H9 (cell line): ENCODE data around the gene LY6G5C. TPM values are rescaled to one million over a fixed set of nuclear protein-coding genes. Genes with fewer than 3 reads are reported as not detected.

Experiments used
- DNase-seq: peaks from one replicate; pipeline ENCODE4 v3.0.0-alpha.2; 2017
- H2AFZ ChIP-seq: one replicate; pipeline ENCODE4 v1.6.1; 2013; ENCODE audit warnings: mild to moderate bottlenecking, low read length, control low read depth, moderate library complexity
- H2AK5ac ChIP-seq: 2 replicates; pipeline ENCODE4 v1.6.1; 2013; ENCODE audit warnings: low read length, control low read depth, mixed read lengths; ENCODE audit not compliant: insufficient read length
- H2BK120ac ChIP-seq: one replicate; pipeline ENCODE4 v1.6.1; 2013; ENCODE audit warnings: low read depth, mild to moderate bottlenecking, low read length, control low read depth, inconsistent platforms; ENCODE audit not compliant: poor library complexity, severe bottlenecking
- H2BK12ac ChIP-seq: 2 replicates; pipeline ENCODE4 v1.6.1; 2013; ENCODE audit warnings: low read length, control low read depth, mixed read lengths, low read depth; ENCODE audit not compliant: insufficient read length
- H2BK15ac ChIP-seq: 2 replicates; pipeline ENCODE4 v1.6.1; 2013; ENCODE audit warnings: low read depth, low read length, control low read depth
- H2BK20ac ChIP-seq: one replicate; pipeline ENCODE4 v1.6.1; 2013; ENCODE audit warnings: low read depth, mild to moderate bottlenecking, low read length, control low read depth, inconsistent platforms; ENCODE audit not compliant: poor library complexity, severe bottlenecking
- H2BK5ac ChIP-seq: 2 replicates; pipeline ENCODE4 v1.6.1; 2013; ENCODE audit warnings: low read length, control low read depth, mixed read lengths; ENCODE audit not compliant: insufficient read length
- H3K14ac ChIP-seq: 2 replicates; pipeline ENCODE4 v1.6.1; 2013; ENCODE audit warnings: low read length, control low read depth; ENCODE audit not compliant: insufficient read depth
- H3K18ac ChIP-seq: 2 replicates; pipeline ENCODE4 v1.6.1; 2013; ENCODE audit warnings: low read depth, mild to moderate bottlenecking, mixed read lengths, low read length, control low read depth; ENCODE audit not compliant: insufficient read length
- H3K23ac ChIP-seq: 2 replicates; pipeline ENCODE4 v1.6.1; 2013; ENCODE audit warnings: low read length, control low read depth, mixed read lengths, low read depth; ENCODE audit not compliant: insufficient read length
- H3K23me2 ChIP-seq: 2 replicates; pipeline ENCODE4 v1.6.1; 2013; ENCODE audit warnings: low read depth, mild to moderate bottlenecking, mixed read lengths, low read length, control low read depth; ENCODE audit not compliant: insufficient read length, poor library complexity, severe bottlenecking
- H3K27ac ChIP-seq: 2 replicates; pipeline ENCODE4 v1.5.1; 2013; ENCODE audit warnings: low read length, control low read depth, mixed read lengths, low read depth; ENCODE audit not compliant: insufficient read length
- H3K27me3 ChIP-seq: 2 replicates; pipeline ENCODE4 v1.6.1; 2013; ENCODE audit warnings: low read length, control low read depth, inconsistent platforms; ENCODE audit not compliant: insufficient read depth
- H3K4ac ChIP-seq: 2 replicates; pipeline ENCODE4 v1.6.1; 2013; ENCODE audit warnings: low read depth, mild to moderate bottlenecking, control low read depth, inconsistent platforms, low read length, moderate library complexity
- H3K4me1 ChIP-seq: 2 replicates; pipeline ENCODE4 v1.6.1; 2013; ENCODE audit warnings: low read length, control low read depth, inconsistent platforms; ENCODE audit not compliant: insufficient read depth
- H3K4me2 ChIP-seq: 2 replicates; pipeline ENCODE4 v1.6.1; 2013; ENCODE audit warnings: low read length, control low read depth, mixed read lengths; ENCODE audit not compliant: insufficient read length, insufficient read depth
- H3K56ac ChIP-seq: 2 replicates; pipeline ENCODE4 v1.6.1; 2013; ENCODE audit warnings: low read depth, mild to moderate bottlenecking, mixed read lengths, low read length, control low read depth; ENCODE audit not compliant: insufficient read length
- H3K79me1 ChIP-seq: 2 replicates; pipeline ENCODE4 v1.6.1; 2013; ENCODE audit warnings: low read depth, mild to moderate bottlenecking, moderate library complexity, low read length, control low read depth, inconsistent platforms; ENCODE audit not compliant: insufficient read depth, poor library complexity, severe bottlenecking
- H3K79me2 ChIP-seq: 2 replicates; pipeline ENCODE4 v1.6.1; 2013; ENCODE audit warnings: low read length, control low read depth, inconsistent platforms; ENCODE audit not compliant: insufficient read depth
- H3K9ac ChIP-seq: 2 replicates; pipeline ENCODE4 v1.6.1; 2013; ENCODE audit warnings: low read length, control low read depth, mixed read lengths; ENCODE audit not compliant: insufficient read length; ENCODE audit errors: extremely low read depth
- H3K9me3 ChIP-seq: one replicate; pipeline ENCODE4 v1.6.1; 2013; ENCODE audit warnings: low read depth, low read length, inconsistent platforms; ENCODE audit not compliant: control insufficient read depth
- H3T11ph ChIP-seq: one replicate; pipeline ENCODE4 v1.6.1; 2013; ENCODE audit warnings: mild to moderate bottlenecking, low read length, control low read depth, inconsistent platforms
- H4K20me1 ChIP-seq: one replicate; pipeline ENCODE4 v1.6.1; 2013; ENCODE audit not compliant: control insufficient read depth, insufficient read length, insufficient read depth
- H4K5ac ChIP-seq: 2 replicates; pipeline ENCODE4 v1.6.1; 2013; ENCODE audit warnings: low read depth, mild to moderate bottlenecking, mixed read lengths, low read length, control low read depth; ENCODE audit not compliant: insufficient read length
- H4K8ac ChIP-seq: replicated peaks from 2 replicates; pipeline ENCODE4 v1.6.1; 2013; ENCODE audit warnings: low read length, control low read depth, mixed read lengths, low read depth; ENCODE audit not compliant: insufficient read length
- H4K91ac ChIP-seq: 2 replicates; pipeline ENCODE4 v1.6.1; 2013; ENCODE audit warnings: low read depth, mild to moderate bottlenecking, moderate library complexity, mixed read lengths, low read length, control low read depth; ENCODE audit not compliant: insufficient read length
- H3K27ac Mint-ChIP-seq, 3 experiments: 2 replicates in 2 of 3; 3 replicates in 1 of 3; pipeline ENCODE4 v1.8.0; 2020 to 2021; ENCODE audit warnings: mixed read lengths in 3 of 3, mild to moderate bottlenecking in 1 of 3, moderate library complexity in 1 of 3
- H3K27me3 Mint-ChIP-seq: 2 replicates; pipeline ENCODE4 v1.8.0; 2021; ENCODE audit warnings: low read depth, mild to moderate bottlenecking, moderate library complexity, mixed read lengths
- H3K36me3 Mint-ChIP-seq, 3 experiments: 2 replicates in 2 of 3; 3 replicates in 1 of 3; pipeline ENCODE4 v1.8.0; 2020 to 2021; ENCODE audit warnings: low read depth in 3 of 3, mixed read lengths in 3 of 3; ENCODE audit not compliant: insufficient read depth in 1 of 3
- H3K4me1 Mint-ChIP-seq, 2 experiments: 2 replicates each; pipeline ENCODE4 v1.8.0; 2020; ENCODE audit warnings: mixed read lengths in 2 of 2
- H3K4me3 Mint-ChIP-seq, 2 experiments: 2 replicates in 1 of 2; 3 replicates in 1 of 2; pipeline ENCODE4 v1.8.0; 2020 to 2021; ENCODE audit warnings: mild to moderate bottlenecking in 2 of 2, mixed read lengths in 2 of 2, moderate library complexity in 1 of 2
- H3K9me3 Mint-ChIP-seq, 2 experiments: 2 replicates in 1 of 2; 3 replicates in 1 of 2; pipeline ENCODE4 v1.8.0; 2020; ENCODE audit warnings: mild to moderate bottlenecking in 2 of 2, mixed read lengths in 2 of 2, moderate library complexity in 1 of 2
- CTCF ChIP-seq: fragments of 200-600 bp; sonication (generic); conservative IDR thresholded peaks from 3 replicates; pipeline ENCODE4 v1.8.0; 2021; ENCODE audit warnings: antibody characterized with exemption, mild to moderate bottlenecking
- WGBS: extraction: QIAGEN DNeasy Blood & Tissue Kit; methylation state at CpG from one replicate; pipeline ENCODE4 v1.1.7; 2013; ENCODE audit warnings: missing lambda C conversion rate, low lambda C conversion rate, mixed read lengths; ENCODE audit not compliant: insufficient read length; ENCODE audit errors: extremely low coverage; 5-methylcytosine and 5-hydroxymethylcytosine counted together
- total RNA-seq: library from RNA; stranded (reverse); gene quantifications from 2 replicates; pipeline ENCODE4 v1.2.1, GENCODE V29; 2021

Gene LY6G5C
- total RNA-seq, 1 experiment from 2014 or later: 2.2 TPM

GRCh38 chr6:31632279-31632946 lies 48.5 kb downstream of the LY6G5C start:
- H3K4me2 ChIP-seq: no peak overlapping the region
- H3K9me3 ChIP-seq: no peaks in the 10 kb centered on the region
- H2AK5ac ChIP-seq: no peak overlapping the region
- H3T11ph ChIP-seq: no peak overlapping the region
- no peak overlapping the region for H3K4me3 Mint-ChIP-seq
- no peak overlapping the region for H3K4ac ChIP-seq
- DNase-seq: no peak
- no peak overlapping the region for H4K8ac ChIP-seq
- H3K23ac ChIP-seq: no peak overlapping the region
- H2BK20ac ChIP-seq: no peak overlapping the region
- H4K5ac ChIP-seq: no peak overlapping the region
- no peak overlapping the region for H3K9ac ChIP-seq
- no peak overlapping the region for H3K18ac ChIP-seq
- H3K4me1 ChIP-seq: no peaks in the 10 kb centered on the region
- H3K27me3 ChIP-seq: no peaks in the 10 kb centered on the region
- no peak overlapping the region; the same call in 1 of the 2 replicates for H2BK15ac ChIP-seq
- H3K36me3 Mint-ChIP-seq: peaks cover 80 to 100% (median 100%) of the 10 kb centered on the region in 3 experiments
- no peaks in the 10 kb centered on the region for H3K27me3 Mint-ChIP-seq
- H2BK5ac ChIP-seq: no peak overlapping the region
- H3K4me1 Mint-ChIP-seq: 0 out of 4 replicates have a peak, but pooled peaks cover 0 to 3% of the 10 kb centered on the region in 2 experiments
- H3K56ac ChIP-seq: no peak overlapping the region
- no peak overlapping the region for H2AFZ ChIP-seq
- peak overlapping the region; percentile 70 to 93 (median 81); a peak in 5 of 7 replicates for H3K27ac Mint-ChIP-seq
- no peak overlapping the region for H3K14ac ChIP-seq
- H3K23me2 ChIP-seq: no peaks in the 10 kb centered on the region
- H3K27ac ChIP-seq: no peak overlapping the region
- no peaks in the 10 kb centered on the region for H3K79me2 ChIP-seq
- no peaks in the 10 kb centered on the region for H3K9me3 Mint-ChIP-seq
- H4K91ac ChIP-seq: no peak overlapping the region
- no peak overlapping the region for H2BK120ac ChIP-seq
- WGBS: no CpG with 5 or more reads among the region's 26 CpGs
- no peak overlapping the region for H2BK12ac ChIP-seq
- peaks cover 2% of the 10 kb centered on the region for H4K20me1 ChIP-seq
- no peak for TF ChIP-seq CTCF
- H3K79me1 ChIP-seq: no peaks in the 10 kb centered on the region
